Keratinocyte (primary cell): ENCODE data around the gene POLK.

Experiments used
- CTCF ChIP-seq, 3 experiments: IDR thresholded peaks in 1 of 3; conservative IDR thresholded peaks in 1 of 3; optimal IDR thresholded peaks in 1 of 3; 2 replicates in 2 of 3; 3 replicates in 1 of 3; pipeline versions ENCODE3 to v1.5.1; 2011; ENCODE audit warnings: low read length in 3 of 3, mild to moderate bottlenecking in 3 of 3, moderate library complexity in 2 of 3, control low read depth in 1 of 3, inconsistent platforms in 1 of 3; ENCODE audit not compliant: insufficient read depth in 2 of 3; ENCODE audit errors: extremely low read depth in 1 of 3
- EZH2 ChIP-seq: IDR thresholded peaks from one replicate; pipeline ENCODE4 v1.6.1; 2012; ENCODE audit warnings: inconsistent platforms, mild to moderate bottlenecking, low read length, moderate library complexity

- no peak for TF ChIP-seq CTCF (optimal IDR thresholded peaks at IDR 0.05 in 1 of 3, IDR thresholded peaks at IDR 0.05 in 1 of 3, conservative IDR thresholded peaks at IDR 0.05 in 1 of 3; ENCODE audit: extremely low read depth in 1 of 3, insufficient read depth in 2 of 3, low read length in 3 of 3)
- TF ChIP-seq EZH2: no peak
Observed at GRCh38 chr5:75616971-75617621, 105.4 kb downstream of the POLK start.
